ENCODE results near the gene OR51I1.

Gene OR51I1, protein sequence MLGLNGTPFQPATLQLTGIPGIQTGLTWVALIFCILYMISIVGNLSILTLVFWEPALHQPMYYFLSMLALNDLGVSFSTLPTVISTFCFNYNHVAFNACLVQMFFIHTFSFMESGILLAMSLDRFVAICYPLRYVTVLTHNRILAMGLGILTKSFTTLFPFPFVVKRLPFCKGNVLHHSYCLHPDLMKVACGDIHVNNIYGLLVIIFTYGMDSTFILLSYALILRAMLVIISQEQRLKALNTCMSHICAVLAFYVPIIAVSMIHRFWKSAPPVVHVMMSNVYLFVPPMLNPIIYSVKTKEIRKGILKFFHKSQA

DNA sequence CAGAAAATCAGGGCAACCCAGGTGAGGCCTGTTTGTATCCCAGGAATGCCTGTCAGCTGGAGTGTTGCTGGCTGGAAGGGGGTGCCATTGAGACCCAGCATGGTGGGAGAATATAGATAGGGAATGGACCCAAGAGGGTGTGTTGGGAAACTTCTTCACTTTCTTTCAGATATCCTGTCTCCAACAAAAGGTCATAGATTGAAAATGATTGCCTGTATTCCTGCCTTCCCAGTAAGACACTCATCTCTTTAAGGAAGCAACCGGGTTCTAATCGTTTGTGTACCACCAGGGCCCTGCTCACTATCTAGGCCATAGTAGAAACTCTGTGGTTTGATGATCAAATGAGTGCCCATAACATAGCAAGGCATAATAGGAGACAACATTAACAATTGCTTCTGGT lies at the start of gene OR51I1:
Gene OR51I1, minus strand, starts transcription at position 101 of the 400 bp plus-strand sequence. Its CDS starts 0 bp downstream, at position 101.
- no peak for TF ChIP-seq GATA3 (IDR thresholded peaks at IDR 0.05; ENCODE audit: low read depth, low read length)
- TF ChIP-seq GATA2 (IDR thresholded peaks at IDR 0.05; ENCODE audit: low read depth, low read length) = no peak

DNA sequence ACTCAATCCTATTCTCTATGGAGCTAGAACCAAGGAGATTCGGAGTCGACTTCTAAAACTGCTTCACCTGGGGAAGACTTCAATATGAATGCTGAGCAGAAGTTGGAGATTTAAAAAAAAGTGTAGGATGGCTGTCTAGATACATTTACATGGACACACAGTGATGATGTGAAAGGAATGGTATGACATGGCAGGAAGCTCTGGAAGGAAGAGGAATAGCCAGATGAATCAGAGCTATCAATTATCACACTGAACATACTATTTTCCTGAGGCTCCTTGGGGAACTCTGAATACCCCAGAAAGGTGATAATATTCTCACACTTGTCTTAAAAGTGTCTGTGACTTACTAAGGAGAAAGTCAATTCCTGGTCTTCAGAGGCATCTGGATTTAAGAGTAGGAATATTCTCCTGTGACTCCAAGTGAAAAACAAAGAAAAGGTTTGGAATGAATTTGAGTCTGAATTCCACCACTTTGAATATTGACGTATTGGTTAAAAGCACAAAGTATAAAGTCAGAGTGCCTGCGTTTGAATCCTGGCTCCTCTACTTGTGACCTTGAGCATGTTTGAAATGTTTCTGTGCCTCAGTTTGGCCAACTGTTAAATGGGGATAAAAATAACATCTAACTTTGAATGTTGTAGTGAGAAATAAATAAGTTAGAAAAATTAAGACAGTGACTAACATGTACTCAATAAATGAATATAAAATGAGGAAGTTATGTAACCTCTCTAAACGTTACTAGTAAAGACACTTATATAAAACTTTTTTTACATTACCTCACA lies 48.5 kb upstream of the OR51I1 start:
- no peak for TF ChIP-seq GATA3 (IDR thresholded peaks at IDR 0.05; ENCODE audit: low read depth, low read length)
- TF ChIP-seq GATA2 (IDR thresholded peaks at IDR 0.05; ENCODE audit: low read depth, low read length) = no peak

GRCh38 chr11:5488798-5489399 lies 47.6 kb upstream of the OR51I1 start:
- no peak for TF ChIP-seq GATA3 (IDR thresholded peaks at IDR 0.05; ENCODE audit: low read depth, low read length)
- TF ChIP-seq GATA2 (IDR thresholded peaks at IDR 0.05; ENCODE audit: low read depth, low read length) = no peak

DNA sequence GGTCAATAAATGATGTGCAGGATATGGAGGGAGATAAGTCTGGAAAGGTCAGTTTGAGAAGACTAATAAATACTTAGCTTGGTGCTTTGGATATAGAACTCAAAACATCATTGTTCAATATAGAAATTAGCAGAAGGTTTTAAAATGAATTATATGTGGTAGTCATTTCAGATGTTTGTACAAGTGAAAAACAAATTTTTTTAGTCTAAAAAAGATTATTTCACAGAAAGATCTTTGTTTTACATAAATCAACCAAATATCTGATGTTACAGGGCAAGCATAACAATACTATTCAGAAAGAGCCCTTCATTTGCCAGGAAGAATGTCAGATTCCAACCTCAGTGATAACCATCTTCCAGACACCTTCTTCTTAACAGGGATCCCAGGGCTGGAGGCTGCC lies 47.1 kb upstream of the OR51I1 start, which contains the start of gene OR52D1:
Gene OR52D1, plus strand, starts transcription at position 301 of the 400 bp plus-strand sequence. Its CDS starts 22 bp downstream, at position 323.
- no peak for TF ChIP-seq GATA2 (IDR thresholded peaks at IDR 0.05; ENCODE audit: low read depth, low read length)
- TF ChIP-seq GATA3 (IDR thresholded peaks at IDR 0.05; ENCODE audit: low read depth, low read length) = no peak

DNA sequence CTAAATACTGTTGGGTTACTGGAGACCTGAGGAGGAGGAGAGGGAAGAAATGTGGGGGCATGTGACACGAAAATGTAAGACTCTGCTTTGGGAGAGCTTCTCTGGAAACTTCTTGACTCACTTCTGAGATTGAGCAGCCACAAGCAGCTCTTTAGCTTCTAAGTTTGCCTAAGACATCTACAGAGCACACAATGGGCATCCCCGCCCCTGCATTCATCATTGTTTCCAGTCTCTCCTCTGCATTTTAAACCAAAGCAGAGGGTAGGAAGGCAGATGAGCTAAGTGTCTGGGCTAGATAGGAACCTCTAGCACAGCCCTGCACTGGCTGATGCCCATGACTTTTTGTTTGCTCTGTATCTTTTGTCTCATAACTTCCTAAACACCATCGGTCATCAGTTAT lies 45.1 kb upstream of the OR51I1 start:
- TF ChIP-seq GATA3 (IDR thresholded peaks at IDR 0.05; ENCODE audit: low read depth, low read length) (no peak), GATA2 (IDR thresholded peaks at IDR 0.05; ENCODE audit: low read depth, low read length) (no peak)

- TF ChIP-seq GATA3 (IDR thresholded peaks at IDR 0.05; ENCODE audit: low read depth, low read length) (no peak), GATA2 (IDR thresholded peaks at IDR 0.05; ENCODE audit: low read depth, low read length) (no peak)
These were observed 44.7 kb upstream of the OR51I1 start for GRCh38 chr11:5486003-5486402.

- TF ChIP-seq GATA2 (IDR thresholded peaks at IDR 0.05; ENCODE audit: low read depth, low read length) (no peak), GATA3 (IDR thresholded peaks at IDR 0.05; ENCODE audit: low read depth, low read length) (no peak)
These were observed 35.0 kb upstream of the OR51I1 start for GRCh38 chr11:5476186-5476819.

DNA sequence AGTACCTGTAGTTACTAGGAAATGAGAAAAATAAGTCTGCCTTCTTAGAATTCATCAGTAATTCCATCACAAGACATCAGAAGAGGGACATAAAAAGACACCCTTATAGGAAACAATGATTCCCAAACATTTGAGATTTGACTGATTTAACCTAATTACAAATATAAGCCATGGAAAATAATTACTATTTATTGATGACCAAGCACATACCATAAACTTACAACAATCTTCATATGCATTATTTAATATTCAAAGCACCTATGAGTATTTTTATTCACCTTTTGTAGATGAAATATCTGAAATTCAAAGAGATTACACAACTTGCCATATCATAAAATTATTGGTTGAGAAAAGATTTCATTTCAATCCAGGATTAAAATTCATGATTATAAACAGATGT lies 32.6 kb upstream of the OR51I1 start:
- TF ChIP-seq GATA2 (IDR thresholded peaks at IDR 0.05; ENCODE audit: low read depth, low read length) (no peak), GATA3 (IDR thresholded peaks at IDR 0.05; ENCODE audit: low read depth, low read length) (no peak)

- TF ChIP-seq GATA2 (IDR thresholded peaks at IDR 0.05; ENCODE audit: low read depth, low read length) = no peak
- no peak for TF ChIP-seq GATA3 (IDR thresholded peaks at IDR 0.05; ENCODE audit: low read depth, low read length)
These were observed 26.2 kb upstream of the OR51I1 start for GRCh38 chr11:5467527-5467926.

- TF ChIP-seq GATA3 (IDR thresholded peaks at IDR 0.05; ENCODE audit: low read depth, low read length) = no peak
- no peak for TF ChIP-seq GATA2 (IDR thresholded peaks at IDR 0.05; ENCODE audit: low read depth, low read length)
These were observed 19.8 kb upstream of the OR51I1 start for GRCh38 chr11:5460983-5461621.

DNA sequence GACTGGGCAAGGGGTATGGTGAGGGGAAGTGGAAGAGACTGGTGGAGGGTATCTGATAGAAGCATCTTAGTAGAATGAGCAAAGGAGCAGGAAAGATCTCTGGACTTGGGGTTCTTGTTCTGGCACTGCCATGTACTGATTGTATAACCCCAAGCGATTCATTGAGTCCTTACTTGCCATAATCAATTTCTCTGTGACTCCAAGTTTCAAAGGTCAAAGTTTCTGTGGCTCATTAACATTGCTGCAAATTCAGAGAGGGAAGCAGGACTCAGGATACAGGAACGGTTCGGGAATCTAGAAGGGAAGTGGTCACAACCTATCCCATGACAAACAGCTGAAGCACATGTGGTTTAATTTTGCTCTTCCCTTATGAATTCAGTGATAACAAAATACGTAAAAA lies 8.1 kb upstream of the OR51I1 start:
- TF ChIP-seq GATA3 (IDR thresholded peaks at IDR 0.05; ENCODE audit: low read depth, low read length) (no peak), GATA2 (IDR thresholded peaks at IDR 0.05; ENCODE audit: low read depth, low read length) (no peak)

- TF ChIP-seq GATA3 (IDR thresholded peaks at IDR 0.05; ENCODE audit: low read depth, low read length) (no peak), GATA2 (IDR thresholded peaks at IDR 0.05; ENCODE audit: low read depth, low read length) (no peak)
These were observed 7.7 kb upstream of the OR51I1 start, which contains the start of gene OR51I2 for GRCh38 chr11:5449023-5449422. Gene OR51I2 (plus strand): TSS chr11:5449323. CDS start chr11:5453489, 4,166 bp downstream.

DNA sequence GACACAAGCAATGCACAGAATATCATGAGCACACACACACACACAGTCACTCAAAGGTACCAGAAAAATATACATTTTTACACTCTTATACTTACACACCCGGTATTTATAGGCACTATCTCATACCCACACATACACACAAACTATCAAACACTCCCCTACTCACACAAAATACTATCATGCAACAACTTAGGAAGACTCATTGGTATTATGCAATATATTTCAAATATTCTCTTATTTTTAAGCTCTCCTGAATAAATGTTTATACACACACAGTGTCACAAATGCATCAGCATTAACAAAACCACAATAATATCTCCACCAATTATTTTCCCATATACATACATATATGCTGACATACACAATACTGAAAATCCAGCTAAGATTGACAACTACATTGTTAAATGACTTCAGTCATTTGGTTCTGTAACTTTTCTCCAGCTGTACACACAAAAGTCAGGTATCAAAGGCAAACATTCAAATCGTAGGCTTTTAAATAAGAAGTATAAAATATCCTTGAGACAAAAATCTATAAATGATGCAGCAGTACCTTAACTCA lies 2.6 kb upstream of the OR51I1 start:
- TF ChIP-seq GATA2 (IDR thresholded peaks at IDR 0.05; ENCODE audit: low read depth, low read length) (no peak), GATA3 (IDR thresholded peaks at IDR 0.05; ENCODE audit: low read depth, low read length) (no peak)
